Thymus (tissue), 11 donors: ENCODE measurements around the gene DCST1. TPM values are rescaled to one million over a fixed set of nuclear protein-coding genes. Genes with fewer than 3 reads are reported as not detected.
A peak's percentile ranks its signal among the peaks of the same experiment; 100 is the strongest.

ENCODE experiments used
- DNase-seq, 9 donors: peaks; one replicate each; pipeline ENCODE4 v3.0.0-alpha.2; 2013; ENCODE audit warnings: low spot score in 9 of 9, low read depth in 6 of 9, missing footprints in 1 of 9
- H3K27ac ChIP-seq, 2 donors: one replicate each; pipeline ENCODE4 v1.5.1; 2013; ENCODE audit warnings: control low read depth in 1 of 2, low read depth in 1 of 2, low read length in 1 of 2, mild to moderate bottlenecking in 1 of 2, moderate library complexity in 1 of 2
- H3K27me3 ChIP-seq, 2 donors: one replicate each; pipeline ENCODE4 v1.5.1; 2013; ENCODE audit warnings: low read length in 1 of 2; ENCODE audit not compliant: control insufficient read depth in 2 of 2, insufficient read depth in 1 of 2
- H3K36me3 ChIP-seq, 2 donors: one replicate each; pipeline ENCODE4 v1.5.1; 2013; ENCODE audit warnings: low read length in 1 of 2, mild to moderate bottlenecking in 1 of 2, moderate library complexity in 1 of 2; ENCODE audit not compliant: control insufficient read depth in 2 of 2, insufficient read depth in 2 of 2
- H3K4me1 ChIP-seq, 2 donors: one replicate each; pipeline ENCODE4 v1.5.1; 2013; ENCODE audit warnings: low read length in 2 of 2; ENCODE audit not compliant: control insufficient read depth in 2 of 2, insufficient read depth in 2 of 2
- H3K4me3 ChIP-seq, 2 donors: one replicate each; pipeline ENCODE4 v1.5.1; 2013; ENCODE audit warnings: low read length in 2 of 2, control low read depth in 1 of 2, mild to moderate bottlenecking in 1 of 2
- H3K9me3 ChIP-seq, 2 donors: one replicate each; pipeline ENCODE4 v1.5.1; 2013; ENCODE audit warnings: low read length in 1 of 2, mild to moderate bottlenecking in 1 of 2; ENCODE audit not compliant: control insufficient read depth in 2 of 2, insufficient read depth in 1 of 2
- WGBS: extraction: QIAGEN DNeasy Blood & Tissue Kit; methylation state at CpG from one replicate; pipeline ENCODE4 v1.1.7; 2013; 5-methylcytosine and 5-hydroxymethylcytosine counted together
- polyA plus RNA-seq: library from polyadenylated mRNA; stranded (reverse); fragments of 200-250 nt; gene quantifications from one replicate; pipeline ENCODE4 v1.2.3, GENCODE V29; 2013
- total RNA-seq: library from RNA; stranded (reverse); fragments of 120-200 nt; gene quantifications from one replicate; pipeline ENCODE4 v1.2.4, GENCODE V29; 2013
- donor health status: healthy.

Gene DCST1
- total and polyA plus RNA-seq, 2 donors = not detected

- peaks cover 6 to 12% of the 10 kb centered on the region in 2 donors for H3K36me3 ChIP-seq
- WGBS = 6% methylated on average over 49 of the region's 49 CpGs
- peak in 4 of 9 donors; percentile 61 to 89 (median 82) for DNase-seq
- H3K4me3 ChIP-seq = peak overlapping the region in 1 of 2 donors; percentile 27
- peaks cover 6 to 10% of the 10 kb centered on the region in 2 donors for H3K9me3 ChIP-seq
- H3K27ac ChIP-seq = peak overlapping the region in 1 of 2 donors; percentile 80
- peaks cover 46 to 74% of the 10 kb centered on the region in 2 donors for H3K4me1 ChIP-seq
- H3K27me3 ChIP-seq = peaks cover 11 to 79% of the 10 kb centered on the region in 2 donors
Measured at GRCh38 chr1:155017041-155017945, 16.3 kb upstream of the DCST1 start.

GRCh38 chr1:155017946-155018316 lies 15.7 kb upstream of the DCST1 start:
- Histone ChIP-seq H3K36me3 (peaks cover 6 to 12% of the 10 kb centered on the region in 2 donors), H3K27me3 (peaks cover 12 to 79% of the 10 kb centered on the region in 2 donors), H3K4me3 (no peak overlapping the region), H3K4me1 (peaks cover 42 to 68% of the 10 kb centered on the region in 2 donors), H3K27ac (no peak overlapping the region), H3K9me3 (peaks cover 6 to 10% of the 10 kb centered on the region in 2 donors)
- 44% methylated on average over 6 of the region's 6 CpGs for WGBS
- DNase-seq = no peak

- H3K4me1 ChIP-seq = peaks cover 37 to 60% of the 10 kb centered on the region in 2 donors
- peaks cover 6 to 10% of the 10 kb centered on the region in 2 donors for H3K9me3 ChIP-seq
- peaks cover 6 to 12% of the 10 kb centered on the region in 2 donors for H3K36me3 ChIP-seq
- no peak for DNase-seq
- H3K27me3 ChIP-seq = peaks cover 12 to 83% of the 10 kb centered on the region in 2 donors
- no peak overlapping the region for H3K4me3 ChIP-seq
- WGBS = 95% methylated on average over 8 of the region's 8 CpGs
- H3K27ac ChIP-seq = no peak overlapping the region
Measured at GRCh38 chr1:155018617-155019348, 14.8 kb upstream of the DCST1 start.

GRCh38 chr1:155019377-155020245 lies 14.0 kb upstream of the DCST1 start:
- Histone ChIP-seq H3K27ac (peak overlapping the region in 1 of 2 donors; percentile 55), H3K27me3 (peaks cover 12 to 83% of the 10 kb centered on the region in 2 donors), H3K4me1 (peaks cover 35 to 52% of the 10 kb centered on the region in 2 donors), H3K9me3 (peaks cover 5 to 10% of the 10 kb centered on the region in 2 donors), H3K36me3 (peaks cover 6 to 7% of the 10 kb centered on the region in 2 donors), H3K4me3 (no peak overlapping the region)
- no peak for DNase-seq
- 80% methylated on average over 11 of the region's 11 CpGs for WGBS

GRCh38 chr1:155022136-155022926 lies 11.3 kb upstream of the DCST1 start:
- H3K4me3 ChIP-seq = no peak overlapping the region
- WGBS = 86% methylated on average over 8 of the region's 8 CpGs
- no peaks in the 10 kb centered on the region for H3K36me3 ChIP-seq
- H3K27ac ChIP-seq = no peak overlapping the region
- peaks cover 8 to 65% of the 10 kb centered on the region in 2 donors for H3K27me3 ChIP-seq
- H3K4me1 ChIP-seq = peaks cover 14 to 25% of the 10 kb centered on the region in 2 donors
- peaks cover 3 to 7% of the 10 kb centered on the region in 2 donors for H3K9me3 ChIP-seq
- no peak for DNase-seq

- Histone ChIP-seq H3K27me3 (peaks cover 8 to 60% of the 10 kb centered on the region in 2 donors), H3K9me3 (peaks cover 0 to 1% of the 10 kb centered on the region in 2 donors), H3K36me3 (no peaks in the 10 kb centered on the region), H3K27ac (no peak overlapping the region), H3K4me1 (peaks cover 9 to 19% of the 10 kb centered on the region in 2 donors), H3K4me3 (no peak overlapping the region)
- 67% methylated on average over 4 of the region's 4 CpGs for WGBS
- DNase-seq = no peak
Measured at GRCh38 chr1:155022927-155023236, 10.7 kb upstream of the DCST1 start.

GRCh38 chr1:155023627-155024026 lies 10.0 kb upstream of the DCST1 start:
- DNase-seq = no peak
- peaks cover 7 to 14% of the 10 kb centered on the region in 2 donors for H3K4me1 ChIP-seq
- H3K9me3 ChIP-seq = no peaks in the 10 kb centered on the region

GRCh38 chr1:155024315-155024714 lies 9.3 kb upstream of the DCST1 start:
- Histone ChIP-seq H3K27ac (no peak overlapping the region), H3K36me3 (no peaks in the 10 kb centered on the region), H3K4me3 (no peak overlapping the region), H3K9me3 (no peaks in the 10 kb centered on the region), H3K4me1 (peaks cover 7% of the 10 kb centered on the region in 2 donors), H3K27me3 (peaks cover 8 to 51% of the 10 kb centered on the region in 2 donors)
- 90% methylated on average over 9 of the region's 9 CpGs for WGBS
- no peak for DNase-seq

More at GRCh38 chr1:155023627-155024026, 10.0 kb upstream of the DCST1 start:
- no peak overlapping the region for H3K4me3 ChIP-seq
- no peak overlapping the region for H3K27ac ChIP-seq
- peaks cover 8 to 53% of the 10 kb centered on the region in 2 donors for H3K27me3 ChIP-seq
- no peaks in the 10 kb centered on the region for H3K36me3 ChIP-seq
- WGBS = 98% methylated on average over 5 of the region's 5 CpGs
